ENCODE data around the gene CPT1C.

The CPT1C gene

GRCh38 chr19:49652551-49653465 is 38.1 kb upstream of the CPT1C start:
- Histone ChIP-seq H3K4me3 (ENCODE audit: low read depth in 1 of 5, low read length in 5 of 5) (no peak overlapping the region), H3K27me3 (ENCODE audit: control insufficient read depth in 5 of 5, insufficient read depth in 4 of 5, low read length in 5 of 5) (no peaks in the 10 kb centered on the region), H3K9ac (ENCODE audit: low read length in 5 of 5) (no peak overlapping the region), H3K4me1 (ENCODE audit: control insufficient read depth in 5 of 5, insufficient read depth in 5 of 5, low read length in 5 of 5) (no peaks in the 10 kb centered on the region), H3K9me3 (ENCODE audit: control insufficient read depth in 5 of 5, low read length in 5 of 5) (no peaks in the 10 kb centered on the region), H3K27ac (ENCODE audit: low read depth, low read length) (no peak overlapping the region), H3K36me3 (ENCODE audit: control insufficient read depth in 5 of 5, insufficient read depth in 5 of 5, low read length in 5 of 5) (peaks cover 0 to 88% (median 79%) of the 10 kb centered on the region in 5 donors)

- Histone ChIP-seq H3K27ac (ENCODE audit: low read depth, low read length) (no peak overlapping the region), H3K4me3 (ENCODE audit: low read depth in 1 of 5, low read length in 5 of 5) (no peak overlapping the region), H3K4me1 (ENCODE audit: control insufficient read depth in 5 of 5, insufficient read depth in 5 of 5, low read length in 5 of 5) (no peaks in the 10 kb centered on the region), H3K36me3 (ENCODE audit: control insufficient read depth in 5 of 5, insufficient read depth in 5 of 5, low read length in 5 of 5) (peaks cover 0 to 91% (median 84%) of the 10 kb centered on the region in 5 donors), H3K27me3 (ENCODE audit: control insufficient read depth in 5 of 5, insufficient read depth in 4 of 5, low read length in 5 of 5) (no peaks in the 10 kb centered on the region), H3K9ac (ENCODE audit: low read length in 5 of 5) (no peak overlapping the region), H3K9me3 (ENCODE audit: control insufficient read depth in 5 of 5, low read length in 5 of 5) (no peaks in the 10 kb centered on the region)
These were observed 37.5 kb upstream of the CPT1C start for GRCh38 chr19:49653466-49653806.

- Histone ChIP-seq H3K27me3 (ENCODE audit: control insufficient read depth in 5 of 5, insufficient read depth in 4 of 5, low read length in 5 of 5) (no peaks in the 10 kb centered on the region), H3K36me3 (ENCODE audit: control insufficient read depth in 5 of 5, insufficient read depth in 5 of 5, low read length in 5 of 5) (peaks cover 0 to 94% (median 89%) of the 10 kb centered on the region in 5 donors), H3K4me1 (ENCODE audit: control insufficient read depth in 5 of 5, insufficient read depth in 5 of 5, low read length in 5 of 5) (no peaks in the 10 kb centered on the region), H3K27ac (ENCODE audit: low read depth, low read length) (no peak overlapping the region), H3K9ac (ENCODE audit: low read length in 5 of 5) (no peak overlapping the region), H3K4me3 (ENCODE audit: low read depth in 1 of 5, low read length in 5 of 5) (no peak overlapping the region), H3K9me3 (ENCODE audit: control insufficient read depth in 5 of 5, low read length in 5 of 5) (no peaks in the 10 kb centered on the region)
These were observed 36.3 kb upstream of the CPT1C start for GRCh38 chr19:49654581-49654980.

GRCh38 chr19:49655570-49656455 is 35.1 kb upstream of the CPT1C start:
- H3K36me3 ChIP-seq (ENCODE audit: control insufficient read depth in 5 of 5, insufficient read depth in 5 of 5, low read length in 5 of 5) = peaks cover 0 to 95% (median 90%) of the 10 kb centered on the region in 5 donors
- H3K9ac ChIP-seq (ENCODE audit: low read length in 5 of 5) = no peak overlapping the region
- no peaks in the 10 kb centered on the region for H3K27me3 ChIP-seq (ENCODE audit: control insufficient read depth in 5 of 5, insufficient read depth in 4 of 5, low read length in 5 of 5)

GRCh38 chr19:49656456-49657109 is 34.3 kb upstream of the CPT1C start:
- H3K4me1 ChIP-seq (ENCODE audit: control insufficient read depth in 5 of 5, insufficient read depth in 5 of 5, low read length in 5 of 5) = no peaks in the 10 kb centered on the region
- H3K27me3 ChIP-seq (ENCODE audit: control insufficient read depth in 5 of 5, insufficient read depth in 4 of 5, low read length in 5 of 5) = no peaks in the 10 kb centered on the region
- no peak overlapping the region for H3K27ac ChIP-seq (ENCODE audit: low read depth, low read length)
- H3K4me3 ChIP-seq (ENCODE audit: low read depth in 1 of 5, low read length in 5 of 5) = no peak overlapping the region
- peaks cover 0 to 95% (median 91%) of the 10 kb centered on the region in 5 donors for H3K36me3 ChIP-seq (ENCODE audit: control insufficient read depth in 5 of 5, insufficient read depth in 5 of 5, low read length in 5 of 5)
- no peak overlapping the region for H3K9ac ChIP-seq (ENCODE audit: low read length in 5 of 5)
- H3K9me3 ChIP-seq (ENCODE audit: control insufficient read depth in 5 of 5, low read length in 5 of 5) = no peaks in the 10 kb centered on the region

More at GRCh38 chr19:49655570-49656455, 35.1 kb upstream of the CPT1C start:
- H3K4me3 ChIP-seq (ENCODE audit: low read depth in 1 of 5, low read length in 5 of 5) = no peak overlapping the region
- no peak overlapping the region for H3K27ac ChIP-seq (ENCODE audit: low read depth, low read length)
- H3K9me3 ChIP-seq (ENCODE audit: control insufficient read depth in 5 of 5, low read length in 5 of 5) = no peaks in the 10 kb centered on the region
- no peaks in the 10 kb centered on the region for H3K4me1 ChIP-seq (ENCODE audit: control insufficient read depth in 5 of 5, insufficient read depth in 5 of 5, low read length in 5 of 5)

GRCh38 chr19:49657493-49658138 is 33.3 kb upstream of the CPT1C start:
- Histone ChIP-seq H3K36me3 (ENCODE audit: control insufficient read depth in 5 of 5, insufficient read depth in 5 of 5, low read length in 5 of 5) (peaks cover 0 to 99% (median 95%) of the 10 kb centered on the region in 5 donors), H3K27me3 (ENCODE audit: control insufficient read depth in 5 of 5, insufficient read depth in 4 of 5, low read length in 5 of 5) (no peaks in the 10 kb centered on the region), H3K4me3 (ENCODE audit: low read depth in 1 of 5, low read length in 5 of 5) (no peak overlapping the region), H3K27ac (ENCODE audit: low read depth, low read length) (no peak overlapping the region), H3K4me1 (ENCODE audit: control insufficient read depth in 5 of 5, insufficient read depth in 5 of 5, low read length in 5 of 5) (no peaks in the 10 kb centered on the region), H3K9me3 (ENCODE audit: control insufficient read depth in 5 of 5, low read length in 5 of 5) (no peaks in the 10 kb centered on the region), H3K9ac (ENCODE audit: low read length in 5 of 5) (no peak overlapping the region)

- H3K9ac ChIP-seq (ENCODE audit: low read length in 5 of 5) = no peak overlapping the region
- H3K9me3 ChIP-seq (ENCODE audit: control insufficient read depth in 5 of 5, low read length in 5 of 5) = no peaks in the 10 kb centered on the region
- peaks cover 0 to 99% (median 95%) of the 10 kb centered on the region in 5 donors for H3K36me3 ChIP-seq (ENCODE audit: control insufficient read depth in 5 of 5, insufficient read depth in 5 of 5, low read length in 5 of 5)
These were observed 32.8 kb upstream of the CPT1C start for GRCh38 chr19:49658139-49658517.

GRCh38 chr19:49658566-49659442 is 32.1 kb upstream of the CPT1C start:
- peaks cover 0 to 93% (median 90%) of the 10 kb centered on the region in 5 donors for H3K36me3 ChIP-seq (ENCODE audit: control insufficient read depth in 5 of 5, insufficient read depth in 5 of 5, low read length in 5 of 5)
- H3K9ac ChIP-seq (ENCODE audit: low read length in 5 of 5) = no peak overlapping the region
- H3K4me3 ChIP-seq (ENCODE audit: low read depth in 1 of 5, low read length in 5 of 5) = no peak overlapping the region
- H3K27ac ChIP-seq (ENCODE audit: low read depth, low read length) = no peak overlapping the region
- H3K27me3 ChIP-seq (ENCODE audit: control insufficient read depth in 5 of 5, insufficient read depth in 4 of 5, low read length in 5 of 5) = no peaks in the 10 kb centered on the region
- H3K9me3 ChIP-seq (ENCODE audit: control insufficient read depth in 5 of 5, low read length in 5 of 5) = no peaks in the 10 kb centered on the region
- peaks cover 0 to 4% (median under 1%) of the 10 kb centered on the region in 5 donors for H3K4me1 ChIP-seq (ENCODE audit: control insufficient read depth in 5 of 5, insufficient read depth in 5 of 5, low read length in 5 of 5)

More at GRCh38 chr19:49658139-49658517, 32.8 kb upstream of the CPT1C start:
- Histone ChIP-seq H3K4me1 (ENCODE audit: control insufficient read depth in 5 of 5, insufficient read depth in 5 of 5, low read length in 5 of 5) (no peaks in the 10 kb centered on the region), H3K27ac (ENCODE audit: low read depth, low read length) (no peak overlapping the region), H3K4me3 (ENCODE audit: low read depth in 1 of 5, low read length in 5 of 5) (no peak overlapping the region), H3K27me3 (ENCODE audit: control insufficient read depth in 5 of 5, insufficient read depth in 4 of 5, low read length in 5 of 5) (no peaks in the 10 kb centered on the region)
